HG03045 (cell line): ENCODE measurements around the gene HK3.

Experiments
- ATAC-seq: cut with Tn5 transposase; IDR thresholded peaks from one replicate; pipeline ENCODE4 v1.9.1; 2021; ENCODE audit warnings: mild to moderate bottlenecking, moderate library complexity; ENCODE audit not compliant: unreplicated experiment

Gene HK3

DNA sequence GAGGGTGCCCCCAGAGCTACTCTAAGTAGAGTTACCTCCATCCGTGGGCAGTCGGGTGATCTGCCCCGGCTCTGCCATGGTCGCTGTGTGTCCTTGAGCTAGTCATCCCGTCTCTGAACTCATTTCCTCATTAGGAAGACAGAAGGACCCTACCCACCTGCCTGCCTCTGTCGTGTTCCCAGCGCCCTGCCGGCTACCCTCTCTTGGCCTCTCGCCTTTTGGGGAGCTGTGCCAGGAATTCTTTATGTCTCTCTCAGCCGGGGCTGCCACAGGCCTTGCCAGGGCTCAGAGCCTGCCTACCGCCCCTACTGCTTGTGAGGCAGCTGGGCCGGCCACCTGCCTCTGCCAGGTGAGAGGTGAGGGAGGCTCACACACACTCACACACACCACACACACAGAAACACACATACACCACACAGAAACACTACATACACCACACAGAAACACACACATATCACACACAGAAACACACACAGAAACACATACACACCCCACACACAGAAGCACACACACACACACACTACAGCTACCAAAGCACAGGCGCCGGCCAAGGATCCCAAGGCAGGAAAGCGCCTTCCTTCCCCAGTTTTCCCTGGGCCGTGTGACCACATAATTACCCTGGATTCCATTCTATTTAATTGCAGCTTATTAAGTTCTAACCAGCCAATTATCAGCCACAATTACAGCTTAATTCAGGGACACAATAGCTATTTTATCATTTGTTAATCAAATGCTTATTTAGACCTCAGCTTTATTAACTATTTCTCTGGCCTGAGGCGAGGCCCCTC, 47.1 kb downstream of the HK3 start:
- ATAC-seq, result no peak

DNA sequence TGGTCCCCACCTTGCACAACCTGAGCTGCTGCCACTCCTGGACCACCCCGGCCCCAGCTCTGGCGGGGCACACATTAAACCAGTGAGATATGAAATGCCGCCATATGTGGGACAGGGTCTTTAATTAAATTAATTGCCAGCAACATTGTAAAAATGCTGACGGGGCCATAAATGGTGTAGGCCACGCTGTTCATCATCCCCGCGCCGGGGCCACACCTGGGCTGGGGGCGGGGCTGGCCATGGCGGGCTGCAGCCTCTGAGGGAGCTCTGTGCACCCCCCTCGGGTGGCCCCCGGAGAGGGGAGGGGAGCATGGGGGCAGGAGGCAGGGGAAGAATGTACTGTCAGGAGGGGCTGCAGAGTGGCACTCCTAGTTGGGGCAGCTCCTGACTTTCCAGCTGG, 47.8 kb downstream of the HK3 start:
- ATAC-seq, result no peak

DNA sequence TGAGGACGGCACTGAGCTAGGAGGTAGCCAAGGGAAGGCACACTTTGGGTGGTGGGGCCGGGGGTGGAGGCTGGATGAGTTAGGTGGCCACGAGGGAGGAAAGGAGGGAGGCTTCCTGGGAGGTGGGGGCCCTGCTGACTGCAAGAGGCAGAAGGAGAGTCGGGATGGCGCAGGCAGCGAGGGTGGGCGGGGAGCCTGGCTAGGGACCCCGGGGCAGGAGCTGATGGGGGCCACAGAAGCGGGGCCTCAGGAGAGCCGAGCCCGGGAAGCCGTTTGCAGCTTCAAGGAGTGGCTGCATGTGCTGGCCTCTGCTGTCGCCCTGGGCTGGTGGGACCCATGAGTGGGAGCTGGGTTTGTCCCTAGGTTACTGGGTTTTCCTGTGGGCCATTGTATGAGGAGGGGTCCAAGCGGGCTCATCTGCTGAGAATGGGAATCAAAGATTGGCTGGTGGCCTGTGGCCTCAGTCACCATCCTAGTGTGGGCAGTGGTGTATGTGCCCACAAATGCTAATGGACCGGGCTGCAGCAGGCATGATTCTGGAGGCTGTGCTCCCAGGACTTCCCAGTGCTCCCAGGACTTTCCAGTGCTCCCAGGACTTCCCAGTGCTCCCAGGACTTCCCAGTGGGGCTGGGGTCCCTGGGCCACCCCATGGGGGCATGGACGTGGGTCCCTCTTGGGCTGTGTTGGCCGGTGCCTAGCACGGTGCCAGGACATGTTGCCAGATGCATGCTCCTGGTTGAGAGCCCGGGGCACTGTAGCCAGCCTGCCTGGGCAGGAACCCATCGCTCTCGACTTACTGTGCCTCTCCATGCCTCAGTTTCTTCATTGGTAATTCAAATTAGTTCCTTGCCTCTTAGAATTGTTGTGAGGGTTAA, 48.5 kb downstream of the HK3 start:
- ATAC-seq, result no peak

DNA sequence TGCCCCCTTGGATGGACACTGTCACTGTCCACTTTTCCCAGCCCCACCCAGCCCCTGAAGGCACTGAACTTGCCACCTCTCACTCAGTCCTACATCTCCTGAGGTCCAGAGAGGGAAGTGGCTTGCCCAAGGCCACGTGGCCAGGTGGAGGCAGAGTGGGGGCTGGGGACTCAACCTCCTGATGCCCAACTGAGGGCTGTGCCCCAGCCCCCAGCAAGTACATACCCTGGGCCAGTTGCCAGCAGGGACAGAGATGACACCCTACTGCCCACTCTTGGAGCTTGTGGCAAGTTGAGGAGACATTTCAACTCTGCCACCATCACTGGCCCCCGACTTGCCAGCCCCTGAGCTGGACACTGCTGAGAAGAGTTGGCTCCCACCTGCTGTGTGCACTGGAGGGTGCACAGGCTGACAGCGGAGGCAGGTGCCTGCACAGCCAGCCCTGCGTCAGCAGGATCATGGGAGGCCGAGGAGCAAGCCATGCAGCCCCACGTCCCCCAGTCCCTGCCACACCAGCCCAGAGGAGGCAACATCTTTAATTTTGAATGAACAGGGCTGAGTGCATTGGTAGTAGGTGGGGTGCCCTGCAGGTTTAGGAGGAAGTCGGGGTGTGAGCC, 49.4 kb downstream of the HK3 start:
- no peak for ATAC-seq

DNA sequence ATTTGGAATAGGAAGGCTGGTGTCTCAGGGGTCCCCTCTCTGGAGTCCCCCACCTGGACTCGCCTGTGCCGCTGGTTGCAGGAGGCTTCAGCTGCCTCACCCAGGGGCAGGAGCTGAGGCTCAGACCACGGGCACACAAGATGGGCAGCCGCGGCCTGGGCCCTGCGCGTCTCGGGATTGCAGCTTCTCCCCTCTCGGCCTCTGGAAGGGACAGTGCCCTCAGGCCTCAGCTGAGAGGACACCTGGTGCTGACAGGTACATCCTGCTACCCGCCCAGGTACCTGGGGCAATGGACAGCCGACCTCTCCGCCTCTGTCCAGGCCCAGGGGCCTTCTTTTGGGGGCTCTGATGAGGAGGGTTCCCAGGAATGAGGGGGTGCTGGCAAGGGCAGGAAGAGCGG, 50.5 kb downstream of the HK3 start:
- no peak for ATAC-seq

DNA sequence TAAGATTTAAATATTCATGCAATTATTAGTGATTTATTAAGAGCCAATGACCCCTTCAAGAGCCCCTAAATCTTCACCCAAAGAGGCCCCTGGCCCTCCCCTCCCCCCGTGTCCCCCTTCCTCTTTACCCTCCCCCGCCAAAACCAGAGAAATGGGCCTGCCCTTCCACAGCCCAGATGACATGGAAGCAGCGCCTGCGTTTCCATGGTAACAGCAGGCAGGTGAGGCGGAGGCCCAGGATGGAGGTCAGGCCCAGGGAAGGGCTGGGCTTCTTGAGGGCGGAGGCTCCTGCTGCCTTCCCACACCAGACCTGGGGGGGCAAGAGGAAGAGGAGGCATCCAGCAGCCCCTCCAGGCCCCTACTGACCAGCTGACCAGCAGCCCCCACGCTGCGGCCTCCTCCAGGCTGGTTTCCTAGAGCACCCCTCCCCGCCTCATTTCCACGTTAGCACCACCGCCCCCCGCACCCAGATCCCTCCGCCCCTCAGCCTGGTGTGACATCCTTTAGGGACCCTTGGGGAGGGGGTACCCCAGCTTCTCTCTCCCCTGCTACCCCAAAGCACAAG, 51.3 kb downstream of the HK3 start:
- no peak for ATAC-seq

DNA sequence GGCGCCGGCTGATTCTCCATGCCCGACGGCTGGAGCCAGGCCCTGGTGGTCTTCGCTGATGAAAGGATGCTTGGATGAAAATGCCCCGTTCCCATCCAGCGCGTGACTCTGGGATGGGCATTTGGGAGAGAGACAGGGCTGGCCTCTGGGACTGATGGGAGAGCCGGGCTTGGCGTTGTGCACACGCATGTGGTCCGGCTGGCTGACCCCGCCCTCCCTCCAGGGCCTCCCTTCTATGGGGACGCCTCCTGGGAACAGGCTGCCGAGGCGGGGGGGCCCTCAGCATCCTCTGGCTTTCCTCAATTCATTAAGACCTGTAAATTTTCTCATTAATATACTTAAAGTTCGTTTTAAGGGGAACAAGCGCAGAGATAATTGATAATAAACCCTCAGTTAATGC, 52.0 kb downstream of the HK3 start:
- no peak for ATAC-seq

DNA sequence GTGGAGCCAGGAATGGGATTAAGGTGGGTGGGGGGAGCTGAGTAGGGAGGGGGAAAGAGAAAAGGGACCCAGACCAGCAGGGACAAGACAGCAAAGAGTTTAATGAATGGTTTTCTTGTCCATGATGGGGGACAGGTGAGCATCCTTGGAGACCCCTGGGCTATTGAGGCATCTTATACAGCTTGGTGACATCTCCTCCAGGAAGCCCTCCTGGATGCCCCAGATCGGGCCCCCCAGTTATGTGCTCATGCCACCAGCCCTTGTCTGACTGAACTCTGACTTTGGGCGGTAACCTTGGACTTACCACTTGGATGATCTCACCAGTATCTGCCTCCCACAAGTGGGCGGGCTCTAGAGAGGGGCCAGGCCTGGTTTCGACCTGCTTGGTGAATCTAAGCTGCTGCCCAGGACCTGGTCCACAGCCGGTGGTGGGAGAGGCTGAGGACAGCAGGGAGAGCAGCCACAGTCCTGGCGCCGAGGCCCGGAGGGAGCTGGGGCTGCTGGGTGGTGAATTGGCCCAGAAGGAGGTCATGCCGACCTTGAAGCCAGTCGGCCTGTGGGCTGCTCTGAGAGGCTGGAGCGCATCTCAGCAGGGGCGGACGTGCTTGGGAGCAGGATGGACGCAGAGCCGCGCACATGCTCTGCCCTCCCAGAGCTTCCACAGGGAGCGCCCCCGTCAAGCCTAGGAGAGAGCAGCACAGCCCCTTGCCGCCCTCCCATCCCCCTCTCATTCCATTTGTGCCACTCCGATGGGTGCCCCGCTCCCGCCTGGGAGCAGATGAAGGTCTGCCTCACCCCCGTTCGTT, 52.6 kb downstream of the HK3 start:
- no peak for ATAC-seq

DNA sequence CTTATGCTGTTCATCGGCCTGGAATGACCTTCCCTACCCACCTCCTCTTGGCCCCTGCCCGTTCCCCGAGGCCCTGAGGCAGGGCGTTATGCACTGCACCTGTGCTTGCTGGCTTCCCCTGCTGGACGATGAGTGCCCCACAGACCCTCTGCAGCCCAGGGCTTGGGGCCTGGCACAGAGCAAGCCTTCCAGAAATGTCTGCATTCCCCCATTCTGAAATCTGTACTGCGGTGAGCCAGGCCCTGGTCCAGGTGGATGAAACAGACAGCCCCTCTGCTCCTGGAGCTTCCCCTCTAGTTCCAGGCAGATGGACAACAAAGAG, 53.8 kb downstream of the HK3 start:
- ATAC-seq, result no peak

DNA sequence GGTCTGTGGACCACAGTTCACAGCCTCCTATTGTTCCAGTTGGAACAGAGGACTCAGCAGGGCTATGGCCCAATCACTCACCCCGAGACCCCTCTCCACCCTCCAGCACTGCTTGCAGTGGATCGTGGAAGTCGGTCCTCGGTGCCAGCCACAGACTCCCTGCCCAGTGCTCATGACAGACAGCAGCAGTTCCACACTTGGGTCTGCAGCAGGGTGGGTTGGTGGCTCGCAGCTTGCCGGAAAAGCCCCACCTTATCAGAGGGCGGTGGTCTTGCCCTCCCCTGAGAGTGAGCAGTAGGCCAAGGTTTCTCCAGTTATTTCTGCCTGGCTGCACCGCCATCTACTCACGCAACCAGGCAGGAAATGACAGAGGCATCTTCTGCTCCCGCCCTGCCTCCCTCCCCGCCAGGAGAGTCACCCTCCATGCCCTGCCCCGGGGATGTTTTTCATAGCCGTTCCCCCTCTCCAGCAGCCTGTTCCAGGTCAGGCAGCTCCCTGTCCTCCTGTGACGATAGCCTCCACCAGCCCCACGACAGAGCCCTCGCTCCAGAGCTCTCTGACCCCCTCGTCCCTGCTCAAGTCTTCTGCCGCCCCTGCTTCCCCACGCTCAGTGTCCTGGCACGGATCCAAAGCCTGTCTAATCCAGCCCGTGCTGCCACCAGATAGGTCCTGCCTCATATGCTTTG, 54.3 kb downstream of the HK3 start:
- ATAC-seq, result no peak

DNA sequence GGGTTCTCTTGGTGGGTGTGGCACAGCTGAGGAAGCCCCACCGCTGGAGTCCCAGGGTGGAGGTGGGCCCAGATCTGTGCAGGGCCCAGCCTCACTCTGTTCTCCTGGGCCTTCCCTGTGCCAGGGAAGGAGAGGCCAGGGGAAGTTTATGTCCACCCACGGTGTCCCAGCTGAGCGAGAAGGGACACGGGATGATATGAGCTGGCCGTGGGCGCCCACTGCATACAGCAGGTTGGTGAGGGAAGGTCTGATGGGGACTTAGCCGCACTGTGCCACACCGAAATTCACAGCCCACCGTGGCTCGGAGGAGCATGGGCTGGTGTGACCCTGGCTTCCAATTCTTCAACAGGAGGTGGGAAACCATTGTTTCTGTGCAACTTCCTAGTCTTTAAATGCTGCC, 54.9 kb downstream of the HK3 start:
- ATAC-seq, result no peak

DNA sequence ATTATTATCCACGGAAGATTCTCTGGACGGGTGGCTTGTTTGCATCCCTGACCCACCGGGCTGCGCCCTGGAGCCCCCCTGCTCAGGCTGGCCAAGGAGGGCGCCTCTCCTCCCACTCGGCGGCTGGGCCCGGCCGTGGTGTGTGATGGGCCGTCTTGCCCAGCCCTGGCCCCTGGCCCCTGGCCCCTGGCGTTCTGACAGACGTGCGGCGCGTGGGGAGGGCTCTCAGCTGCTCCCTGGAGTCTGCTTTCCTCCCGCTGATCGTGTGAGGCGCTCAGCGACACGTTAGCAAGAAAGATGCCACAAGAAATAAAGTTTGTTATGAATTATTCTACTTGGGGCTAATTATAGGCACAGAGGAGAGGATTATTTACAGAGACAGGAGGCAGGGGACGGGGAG, 55.5 kb downstream of the HK3 start:
- no peak for ATAC-seq

DNA sequence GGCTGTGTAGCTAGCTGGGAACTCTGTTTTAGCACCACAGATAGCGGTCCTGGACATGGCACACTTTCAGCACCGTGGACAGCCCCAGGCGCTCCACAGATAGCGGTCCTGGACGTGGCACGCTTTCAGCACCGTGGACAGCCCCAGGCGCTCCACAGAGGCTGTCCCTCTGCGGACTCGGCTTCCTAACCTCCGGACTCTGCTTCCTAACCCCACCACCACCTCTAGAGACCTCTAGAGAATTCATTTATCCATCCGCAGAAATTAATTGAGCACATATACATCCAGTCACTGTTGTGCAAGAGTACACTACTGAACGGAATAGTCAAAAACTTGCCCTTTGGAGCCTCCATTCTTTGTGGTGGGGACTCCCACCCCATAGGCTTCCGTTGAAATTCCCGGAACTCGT, 61.4 kb downstream of the HK3 start:
- ATAC-seq, result no peak

DNA sequence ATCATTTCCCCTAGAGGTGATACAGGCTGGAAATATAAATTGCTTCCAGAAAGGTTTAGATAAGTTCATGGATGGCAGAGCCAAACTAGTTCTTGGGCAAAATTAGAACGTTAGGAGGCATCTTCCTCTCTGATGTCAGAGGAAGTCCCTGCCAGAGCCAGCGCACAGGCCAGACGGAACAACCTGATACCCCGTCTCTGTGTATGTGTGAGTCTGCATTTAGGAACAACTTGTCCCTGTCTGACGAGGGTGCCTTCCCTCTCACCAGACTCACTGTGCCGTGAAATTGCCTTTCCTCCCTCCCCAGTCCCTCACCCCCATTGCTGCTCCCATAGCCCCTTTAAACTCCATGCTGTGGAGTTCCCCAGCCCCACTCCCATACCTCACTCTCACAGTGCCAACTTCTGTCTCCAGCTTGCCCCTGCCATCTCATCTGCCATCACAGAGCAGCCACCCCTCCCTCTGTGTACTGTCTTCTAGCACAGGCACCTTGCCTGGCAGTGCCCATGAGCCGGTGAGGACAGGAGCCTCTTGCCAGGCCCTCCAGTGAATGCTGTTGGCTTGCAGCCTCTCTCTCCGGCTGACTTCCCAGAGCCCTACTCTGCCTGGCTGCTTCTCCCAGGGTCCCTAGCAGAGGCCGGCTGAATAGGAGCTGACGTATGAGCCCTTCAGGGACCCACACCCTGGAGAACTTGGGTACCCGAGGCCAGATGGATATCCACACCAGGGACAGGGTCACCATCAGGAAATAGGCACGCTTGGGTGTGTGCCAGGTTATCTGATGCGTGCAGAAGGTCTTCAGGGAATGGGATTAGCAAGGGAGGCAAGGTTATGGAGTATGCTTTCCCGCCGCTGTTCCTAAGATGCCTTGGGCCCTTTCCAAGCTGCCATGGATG, 62.1 kb downstream of the HK3 start:
- ATAC-seq, result no peak

DNA sequence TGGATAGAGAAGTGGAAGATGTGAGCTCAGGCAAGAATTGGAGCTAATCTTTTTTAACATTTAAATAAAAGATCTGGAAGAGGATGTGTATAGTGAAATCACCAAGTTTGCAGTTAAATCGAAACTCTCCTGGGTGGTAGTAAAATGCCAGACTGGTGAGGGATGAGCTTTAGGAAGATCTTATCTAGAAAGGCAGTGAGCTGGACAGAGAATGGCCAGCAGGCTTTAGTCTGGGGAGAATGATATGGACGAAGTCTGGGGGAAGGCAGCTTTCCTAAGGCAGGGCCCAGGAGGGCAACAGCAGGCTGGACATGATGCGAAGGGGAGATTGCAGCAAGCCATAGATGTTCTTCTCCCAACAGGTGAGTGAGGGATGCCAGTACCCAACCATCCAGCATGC, 63.2 kb downstream of the HK3 start:
- no peak for ATAC-seq

DNA sequence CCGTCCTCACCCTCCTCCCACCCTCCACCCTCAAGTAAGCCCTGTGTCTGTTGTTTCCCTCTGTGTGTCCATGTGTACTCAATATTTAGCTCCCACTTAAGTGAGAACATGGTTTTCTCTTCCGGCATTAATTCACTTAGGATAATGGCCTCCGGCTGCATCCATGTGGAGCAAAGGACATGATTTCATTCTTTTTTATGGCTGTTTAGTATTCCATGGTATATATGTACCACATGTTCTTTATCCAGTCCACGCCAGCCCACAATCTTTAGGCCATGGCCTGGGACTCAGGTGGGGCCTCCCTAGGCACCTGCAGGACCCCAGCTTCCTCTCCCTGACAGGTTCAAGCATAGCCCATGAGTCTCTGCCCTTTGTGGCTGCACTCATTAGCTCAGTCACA, 65.9 kb downstream of the HK3 start:
- no peak for ATAC-seq

DNA sequence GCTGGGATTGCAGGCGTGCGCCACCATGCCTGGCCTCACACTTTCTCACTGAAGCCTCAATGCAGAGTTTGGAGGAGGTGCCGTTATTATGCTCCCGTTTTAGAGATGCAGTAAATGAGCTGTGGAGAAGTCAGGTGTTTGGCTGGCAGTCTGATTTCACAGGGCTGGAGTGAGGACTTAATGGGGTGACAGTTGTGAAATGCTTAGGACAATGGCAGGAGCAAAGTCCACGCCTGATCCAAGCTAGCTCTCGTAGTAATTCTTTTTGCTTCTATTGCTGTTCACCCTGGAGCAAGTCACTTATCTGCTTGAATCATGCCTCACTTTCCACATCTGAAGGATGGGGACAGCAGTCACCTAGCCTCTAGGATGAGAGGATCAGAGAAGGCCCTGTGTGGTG, 67.0 kb downstream of the HK3 start:
- ATAC-seq, result no peak

DNA sequence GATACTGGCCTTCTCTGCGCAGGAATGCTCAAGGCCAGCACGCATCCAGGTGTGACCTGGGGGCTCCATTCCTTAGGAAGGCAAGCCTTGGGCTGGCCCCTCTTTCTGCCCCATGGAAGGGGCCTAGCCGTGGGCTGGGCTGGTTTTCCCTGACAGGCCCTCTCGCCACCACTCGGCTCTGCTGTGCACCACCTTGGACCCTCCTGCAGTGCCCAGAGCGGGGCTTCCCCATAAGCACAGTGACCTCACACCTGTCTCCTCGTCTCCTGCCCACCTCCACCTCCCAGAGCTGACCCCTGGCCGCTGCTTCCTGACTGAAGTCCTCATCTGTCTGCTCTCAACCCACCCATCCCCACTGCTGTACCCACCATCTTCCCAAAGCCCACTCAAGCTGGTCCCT, 67.7 kb downstream of the HK3 start:
- ATAC-seq, result no peak

DNA sequence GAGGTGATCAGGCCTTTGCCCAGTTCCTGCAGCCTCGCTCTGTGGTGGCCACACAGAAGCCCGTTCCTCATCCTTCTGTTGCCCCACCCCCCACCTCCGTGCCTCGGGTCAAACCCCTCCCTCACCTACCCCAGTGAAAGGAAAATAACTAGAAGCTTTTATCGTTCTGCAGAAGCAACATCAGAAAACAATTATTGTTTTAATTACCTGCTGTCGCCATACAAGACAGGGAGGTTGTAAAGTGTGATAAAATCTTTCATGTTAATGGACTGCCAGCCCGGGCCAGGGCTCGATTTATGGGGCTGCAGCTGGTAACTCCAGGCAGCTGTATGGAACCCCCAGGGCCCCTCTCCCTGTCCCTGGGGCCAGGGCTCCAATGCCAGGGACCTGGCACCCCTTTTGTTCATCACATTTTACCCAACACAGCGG, 68.1 kb downstream of the HK3 start:
- no peak for ATAC-seq
